Hepatocyte (in vitro differentiated cells): ENCODE measurements around the gene ITPRID1.

Experiments used
- CTCF ChIP-seq: fragments of 200-600 bp; sonication (generic); IDR thresholded peaks from 2 replicates; pipeline ENCODE4 v1.5.1; 2016; ENCODE audit warnings: antibody characterized with exemption, mild to moderate bottlenecking; ENCODE audit not compliant: poor library complexity
- EZH2 ChIP-seq: fragments of 200-600 bp; sonication (generic); IDR thresholded peaks from 2 replicates; pipeline ENCODE4 v1.6.1; 2016; ENCODE audit warnings: antibody characterized with exemption, mild to moderate bottlenecking, borderline replicate concordance
- EZH2phosphoT487 ChIP-seq: fragments of 200-600 bp; sonication (generic); IDR thresholded peaks from one replicate; pipeline ENCODE4 v1.6.1; 2018; ENCODE audit warnings: antibody characterized with exemption, mild to moderate bottlenecking, low read depth, moderate library complexity; ENCODE audit not compliant: unreplicated experiment, severe bottlenecking

GRCh38 chr7:31465285-31465684 lies 48.6 kb upstream of the ITPRID1 start:
- TF ChIP-seq CTCF (no peak), EZH2 (no peak), EZH2phosphoT487 (no peak)
